OCI-M2 (cell line): Measurements from ENCODE around the gene SETBP1.

Experiments used
- DNase-seq: peaks from one replicate; lab custom pipeline; 2025; ENCODE audit not compliant: unreplicated experiment; lab: John Stamatoyannopoulos, UW

The SETBP1 gene

DNA sequence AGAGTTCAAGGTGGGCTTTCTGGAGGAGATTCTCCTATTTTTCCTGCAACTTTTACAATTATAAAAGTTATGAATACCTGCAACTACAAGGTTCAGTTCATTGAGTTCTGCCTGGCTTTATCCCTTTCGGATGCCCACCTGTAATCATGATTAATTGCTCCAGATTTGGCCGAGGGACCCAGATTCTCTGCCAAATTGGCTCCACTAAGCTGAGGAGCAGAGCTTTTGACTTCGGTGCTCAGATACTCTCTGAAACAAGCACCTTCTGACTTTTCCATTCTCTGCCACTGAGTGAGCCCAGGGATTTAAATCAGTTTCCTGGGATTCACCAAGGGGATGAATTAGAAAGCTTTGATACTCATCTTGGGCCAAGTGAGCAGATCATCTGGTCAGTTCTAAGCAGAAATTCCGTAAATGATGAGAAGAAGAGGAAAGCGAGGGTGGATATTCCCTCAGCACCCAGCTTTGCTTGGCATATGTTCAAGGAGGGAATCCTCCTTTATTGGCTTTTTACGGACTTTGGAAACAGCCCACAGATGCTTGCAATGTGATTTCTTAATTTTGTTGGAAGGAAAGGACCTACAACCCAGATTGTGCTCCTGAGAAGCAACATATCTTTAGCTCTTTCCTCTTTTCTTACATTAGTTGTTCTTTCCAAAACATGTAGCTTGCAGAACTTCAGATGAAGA is 179.2 kb downstream of the SETBP1 start:
- DNase-seq: no peak

DNA sequence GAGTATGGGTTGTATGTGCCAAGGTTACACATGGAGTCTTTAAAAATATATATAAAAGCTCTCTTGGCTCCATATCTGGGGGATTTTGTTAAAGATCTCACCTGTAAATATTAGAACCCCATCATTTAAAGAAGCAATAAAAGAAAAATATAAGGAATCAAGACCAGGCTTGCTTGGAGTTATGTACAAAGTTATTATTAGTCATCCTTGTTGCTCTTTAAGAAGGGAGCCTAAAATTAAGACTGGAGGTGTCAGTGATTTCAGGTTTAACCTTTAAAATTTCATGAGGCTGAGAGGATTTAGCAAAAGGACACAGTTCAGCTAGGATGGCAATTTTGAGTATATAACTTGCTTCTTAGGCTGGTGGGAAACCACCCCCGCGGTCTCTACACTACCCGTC is 181.4 kb downstream of the SETBP1 start:
- DNase-seq: no peak

- DNase-seq: no peak
Measured at GRCh38 chr18:44866103-44866502, 185.4 kb downstream of the SETBP1 start.

DNA sequence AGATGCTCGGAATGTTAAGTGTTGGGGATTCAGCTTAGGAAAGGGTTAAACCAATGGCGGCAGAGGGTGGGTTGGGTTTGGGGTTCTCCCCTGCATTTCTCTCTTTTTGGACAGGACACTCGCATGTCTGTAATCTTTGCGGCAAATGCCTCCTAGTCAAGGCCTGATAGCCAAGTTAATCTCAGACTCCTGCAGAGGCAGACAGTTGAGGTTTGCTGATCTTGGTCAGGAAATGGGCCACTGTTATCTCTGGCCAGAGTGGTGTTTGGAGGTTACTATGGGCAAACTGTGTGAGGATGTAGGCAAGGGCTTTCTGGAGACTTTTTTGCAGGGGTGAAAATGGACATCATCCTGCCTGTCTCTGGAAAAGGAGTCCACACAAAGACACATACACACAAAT is 188.8 kb downstream of the SETBP1 start:
- DNase-seq: no peak

DNA sequence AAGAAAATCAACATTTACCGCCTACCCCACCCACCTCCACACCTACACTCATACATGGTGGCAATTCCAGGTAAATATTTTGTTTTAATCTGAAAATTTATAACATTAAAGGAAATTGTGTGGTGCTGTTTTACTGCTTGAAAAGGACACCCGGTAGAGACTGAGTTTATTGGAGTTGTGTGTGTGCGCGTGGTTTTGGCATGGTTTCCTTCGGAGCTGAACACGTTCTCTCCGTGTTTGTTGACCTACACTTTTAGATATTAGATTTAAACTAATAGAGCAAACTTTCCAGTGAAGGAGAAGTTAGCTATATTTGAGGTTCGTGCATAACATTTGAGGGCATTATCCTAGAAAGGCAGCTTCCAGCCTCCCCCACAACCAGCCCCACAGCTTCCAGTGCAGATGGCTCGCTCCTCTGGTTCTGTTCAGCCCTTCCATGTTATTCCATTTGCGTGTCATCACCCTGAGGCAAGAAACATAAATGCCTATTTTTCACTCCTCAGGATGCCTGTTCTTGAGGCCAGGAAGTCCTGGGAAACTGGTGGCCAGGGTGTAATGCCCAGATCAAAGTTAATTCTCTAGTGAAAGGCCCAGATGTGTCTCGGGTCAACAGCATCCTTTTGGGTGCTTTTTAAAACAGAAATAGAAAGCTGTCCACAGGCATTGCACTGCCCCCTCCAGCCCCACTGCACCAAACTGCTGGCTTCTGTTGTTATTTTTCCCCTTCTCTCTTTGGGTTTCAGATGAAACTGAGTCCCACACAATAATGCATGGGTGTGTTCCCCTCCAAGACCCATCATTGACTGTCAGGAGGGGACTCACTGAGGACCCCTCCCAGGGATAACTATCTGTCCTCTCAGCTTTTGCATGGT is 190.2 kb downstream of the SETBP1 start:
- no peak for DNase-seq

DNA sequence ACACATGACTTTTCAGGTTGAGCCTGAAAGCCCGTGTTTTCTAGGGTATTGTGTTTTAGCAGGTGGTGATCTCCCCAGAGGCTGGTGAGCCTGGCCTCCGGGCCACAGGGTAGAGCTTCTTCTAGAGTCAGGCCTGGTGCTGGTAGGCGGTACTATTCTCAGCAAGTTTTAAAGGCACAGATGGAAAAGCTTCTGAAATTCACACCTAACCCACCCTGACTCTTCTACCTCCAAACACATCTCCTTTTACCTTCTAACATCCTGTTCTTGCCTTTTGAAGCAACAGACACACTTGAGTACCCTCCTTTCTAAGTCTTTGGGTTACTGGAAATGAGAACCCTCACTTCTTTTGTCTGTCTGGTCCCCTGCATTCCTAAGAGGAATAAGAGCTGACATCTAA is 191.1 kb downstream of the SETBP1 start:
- no peak for DNase-seq

DNA sequence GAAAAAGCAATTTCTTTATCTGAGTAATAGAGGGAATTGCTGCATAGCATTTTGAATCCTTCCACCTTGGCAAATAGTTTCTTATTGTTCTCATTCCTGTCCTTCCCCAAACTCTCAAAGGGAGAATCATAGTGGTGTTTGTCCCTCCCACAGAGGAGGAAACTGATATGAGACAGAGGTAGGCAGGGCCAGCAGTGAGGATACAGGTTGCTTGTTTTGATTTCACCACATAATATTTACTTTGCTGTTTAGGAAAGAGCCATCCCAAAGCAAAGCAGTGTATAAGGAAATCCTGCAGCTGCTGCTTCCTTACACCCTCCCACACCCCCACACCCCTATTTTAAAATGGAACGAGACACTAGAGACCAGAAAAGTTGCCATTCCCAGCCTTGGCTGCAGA is 195.3 kb downstream of the SETBP1 start:
- DNase-seq: no peak

GRCh38 chr18:44876755-44877154 is 196.1 kb downstream of the SETBP1 start:
- no peak for DNase-seq

- DNase-seq: no peak
Measured at GRCh38 chr18:44878335-44878734, 197.6 kb downstream of the SETBP1 start.

GRCh38 chr18:44880170-44880569 is 199.5 kb downstream of the SETBP1 start:
- no peak for DNase-seq

DNA sequence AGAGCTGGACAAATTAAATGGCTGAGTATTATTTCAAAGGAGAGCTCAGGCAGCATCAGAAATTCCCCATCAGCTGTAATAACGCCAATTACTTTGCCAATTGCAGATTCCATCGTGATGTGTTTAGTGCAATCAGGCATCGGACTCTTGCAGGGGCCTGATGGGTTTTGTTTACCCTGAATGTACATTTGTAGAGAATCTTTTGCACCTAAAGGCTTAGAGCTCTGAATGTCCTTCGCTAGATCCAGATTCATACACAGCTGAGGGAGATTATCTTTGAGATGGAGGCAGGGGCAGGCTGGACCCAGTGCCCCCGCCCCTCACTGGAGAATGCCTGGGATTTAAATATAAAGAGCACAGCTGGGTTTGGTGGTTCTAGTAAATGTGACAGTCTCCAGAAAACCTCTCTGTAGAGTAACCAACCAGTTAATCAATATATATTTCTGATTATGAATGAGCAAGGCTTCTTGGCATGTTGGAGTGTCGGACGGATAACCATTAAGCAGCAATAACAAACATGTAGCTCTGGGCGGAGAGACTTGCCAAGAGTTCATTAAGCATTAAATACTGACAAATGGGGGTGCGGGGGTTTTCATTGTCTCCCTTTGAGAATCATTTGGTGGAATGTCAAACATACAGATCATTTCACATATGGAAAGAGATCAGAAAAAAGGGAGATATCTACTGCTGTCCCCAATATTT is 200.9 kb downstream of the SETBP1 start:
- DNase-seq: no peak

- no peak for DNase-seq
Measured at GRCh38 chr18:44882163-44882868, 201.6 kb downstream of the SETBP1 start.

DNA sequence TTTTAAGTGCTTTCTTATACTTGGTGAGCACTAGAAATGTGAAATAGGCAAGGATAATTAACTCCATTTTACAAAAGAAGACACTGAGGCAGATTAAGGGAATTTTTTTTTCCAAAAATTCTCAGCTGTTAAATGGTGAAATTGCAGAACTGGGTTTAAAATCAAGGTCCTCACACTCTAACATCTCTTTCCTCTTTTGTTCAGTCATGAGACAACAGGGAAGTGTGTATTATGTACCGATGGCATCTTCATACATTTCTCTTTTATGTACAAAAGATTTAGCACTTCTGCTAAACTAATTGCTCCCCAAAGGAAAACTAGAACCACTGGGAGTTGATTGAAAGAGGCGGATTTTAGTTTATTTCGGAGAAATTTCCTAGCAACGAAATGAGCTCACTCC is 203.0 kb downstream of the SETBP1 start:
- no peak for DNase-seq

DNA sequence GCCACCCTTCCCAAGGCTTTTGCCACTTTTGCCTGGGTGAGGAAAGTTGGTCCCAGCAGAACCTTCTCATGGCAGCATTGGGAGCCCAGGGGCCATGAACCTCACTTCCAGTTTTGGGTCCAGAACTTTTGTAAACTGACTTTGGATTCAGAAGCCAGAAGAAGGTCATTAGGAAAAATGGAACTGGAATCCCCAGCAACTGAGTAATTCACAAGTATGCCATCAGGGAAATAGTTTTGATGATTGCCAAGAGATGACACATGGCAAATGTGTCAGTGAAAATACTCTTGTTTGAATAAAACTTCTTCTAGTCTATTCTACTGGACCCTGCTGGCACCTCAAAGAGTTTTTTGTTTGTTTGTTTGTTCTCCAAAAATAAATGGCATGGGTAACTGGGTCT is 203.7 kb downstream of the SETBP1 start:
- no peak for DNase-seq

DNA sequence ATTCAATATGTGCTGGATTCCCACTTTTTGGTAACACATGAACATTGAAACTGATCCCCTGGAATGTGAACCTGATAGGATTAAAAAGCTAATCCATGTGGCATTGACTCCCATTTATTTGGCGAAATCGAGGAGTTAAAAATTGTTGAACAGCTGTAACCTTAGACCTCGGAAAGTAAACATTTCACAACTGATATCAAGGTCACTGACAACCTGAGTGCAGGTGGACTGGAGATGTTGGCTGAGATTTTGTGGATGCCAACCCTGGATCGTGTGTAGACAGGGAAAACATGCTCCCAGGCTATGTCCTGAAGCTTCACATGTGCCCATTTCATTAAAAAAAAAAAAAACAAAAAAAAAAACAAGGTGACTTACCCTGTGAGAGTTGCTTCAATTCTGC is 204.8 kb downstream of the SETBP1 start:
- no peak for DNase-seq

DNA sequence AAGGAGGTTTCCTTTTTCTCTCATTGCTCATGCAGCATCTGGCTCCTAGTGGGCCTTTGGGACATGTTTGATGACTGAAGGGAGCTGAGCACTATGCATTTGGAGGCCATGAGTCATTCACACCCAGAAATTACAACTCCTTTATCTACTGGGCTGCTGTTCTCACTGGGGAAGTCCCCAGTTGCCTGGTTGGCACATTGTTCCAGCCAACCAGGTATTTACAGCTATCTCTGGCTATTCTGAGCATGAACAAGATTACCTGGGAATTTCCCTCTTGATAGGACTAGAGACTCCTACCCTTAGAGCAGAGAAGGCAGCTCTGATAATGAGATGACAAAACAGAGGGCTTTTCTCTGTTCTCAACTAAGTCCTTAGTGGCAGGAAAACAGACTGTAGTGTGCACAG is 206.5 kb downstream of the SETBP1 start:
- DNase-seq: no peak

DNA sequence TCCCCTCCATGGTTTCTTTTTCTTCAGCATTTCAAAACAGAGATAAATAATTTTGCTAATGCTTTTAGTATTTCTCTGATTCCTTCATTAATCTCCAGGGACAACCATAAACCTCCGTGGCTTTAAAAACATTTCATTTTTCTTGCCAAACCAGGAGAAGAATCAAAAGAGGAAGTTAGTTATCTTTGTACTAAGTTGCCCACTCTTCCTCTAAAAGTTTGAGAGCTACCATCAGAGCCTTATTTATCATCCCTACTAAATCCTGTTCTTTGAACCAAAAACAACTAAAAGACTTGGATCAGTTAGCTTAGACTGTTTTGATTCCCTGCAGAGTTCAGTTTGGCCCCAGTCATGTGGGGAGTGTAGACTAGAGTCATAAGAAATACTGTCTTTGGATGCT is 208.4 kb downstream of the SETBP1 start:
- no peak for DNase-seq

GRCh38 chr18:44893045-44893706 is 212.5 kb downstream of the SETBP1 start:
- no peak for DNase-seq

DNA sequence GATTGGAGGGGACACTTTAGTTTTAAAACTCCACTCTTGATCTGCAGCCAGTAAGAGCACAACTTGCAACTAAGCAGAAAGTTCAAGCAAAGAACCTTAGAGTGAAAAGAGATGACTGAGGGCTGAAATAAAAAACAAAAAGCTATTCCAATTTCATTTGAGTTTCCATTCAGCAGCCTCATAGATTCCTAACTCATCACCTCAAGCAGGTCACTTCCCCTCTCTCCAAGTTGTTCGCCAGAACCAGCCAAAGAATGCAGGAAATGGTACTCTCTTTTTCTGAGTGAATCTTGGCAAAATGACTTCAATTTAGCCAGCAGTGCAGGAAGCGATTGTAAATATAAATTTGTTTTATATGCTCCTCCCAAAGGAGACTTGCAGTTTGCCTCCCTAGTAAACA is 213.3 kb downstream of the SETBP1 start:
- no peak for DNase-seq

- no peak for DNase-seq
Measured at GRCh38 chr18:44895176-44895798, 214.6 kb downstream of the SETBP1 start.
